A549 treated with CpdA at 1 μM for 4 hours (cell line): ENCODE results near the gene BCL6. TPM values are rescaled to one million over a fixed set of nuclear protein-coding genes. Genes with fewer than 3 reads are reported as not detected.

ENCODE experiments used
- total RNA-seq: library from RNA; stranded (reverse); fragments of 200-300 nt; extraction: Qiagen RNA extraction; gene quantifications from 5 replicates; pipeline ENCODE4 v1.2.3, GENCODE V29; 2022; ENCODE audit warnings: low read depth

The BCL6 gene
- total RNA-seq = 4.6 to 8.2 TPM (median 7.4 TPM) in 5 replicates

GRCh38 chr3:187745201-187746058 is at the start of gene BCL6:
BCL6 (minus strand) TSS chr3:187745468; CDS start chr3:187733693, 11,775 bp downstream.

GRCh38 chr3:187702507-187703033 is 42.7 kb downstream of the BCL6 start, which contains the start of gene RTP2:
RTP2 (minus strand) TSS chr3:187702557; CDS start chr3:187702128, 429 bp downstream.

Other genes with a start within 250 kb of the BCL6 start
- gene SST, start 75.1 kb downstream of the BCL6 start, total RNA-seq = not detected in 5 replicates
- gene RTP2, start 42.9 kb downstream of the BCL6 start, total RNA-seq = not detected in 5 replicates